PFSK-1 (cell line): ENCODE data around the gene RGP1.

ENCODE experiments used
- FOXP2 ChIP-seq: optimal IDR thresholded peaks from 2 replicates; pipeline ENCODE3; 2011; ENCODE audit warnings: borderline replicate concordance, control low read depth, inconsistent platforms; ENCODE audit not compliant: insufficient read depth; ENCODE audit errors: extremely low read length, extremely low read depth
- POLR2AphosphoS5 ChIP-seq: IDR thresholded peaks from 2 replicates; pipeline ENCODE4 v1.6.1; 2012; ENCODE audit warnings: low read depth, mild to moderate bottlenecking, control low read depth, low read length, moderate library complexity
- SIN3A ChIP-seq: IDR thresholded peaks from 2 replicates; pipeline ENCODE4 v1.6.1; 2012; ENCODE audit warnings: mild to moderate bottlenecking, low read length, moderate library complexity, borderline replicate concordance; ENCODE audit not compliant: insufficient read depth
- TAF1 ChIP-seq: IDR thresholded peaks from 2 replicates; pipeline ENCODE4 v1.6.1; 2012; ENCODE audit warnings: low read length, control low read depth, borderline replicate concordance; ENCODE audit not compliant: insufficient read depth
- TF ChIP-seq, protein P1 (sequence below), 2 experiments: IDR thresholded peaks; 2 replicates each; pipeline versions ENCODE4 v1.6.1 to v1.8.0; 2011 to 2012; ENCODE audit warnings: low read depth in 2 of 2, low read length in 2 of 2, control low read depth in 1 of 2, inconsistent platforms in 1 of 2, mild to moderate bottlenecking in 1 of 2, moderate library complexity in 1 of 2; ENCODE audit not compliant: insufficient read depth in 1 of 2

The RGP1 gene

DNA sequence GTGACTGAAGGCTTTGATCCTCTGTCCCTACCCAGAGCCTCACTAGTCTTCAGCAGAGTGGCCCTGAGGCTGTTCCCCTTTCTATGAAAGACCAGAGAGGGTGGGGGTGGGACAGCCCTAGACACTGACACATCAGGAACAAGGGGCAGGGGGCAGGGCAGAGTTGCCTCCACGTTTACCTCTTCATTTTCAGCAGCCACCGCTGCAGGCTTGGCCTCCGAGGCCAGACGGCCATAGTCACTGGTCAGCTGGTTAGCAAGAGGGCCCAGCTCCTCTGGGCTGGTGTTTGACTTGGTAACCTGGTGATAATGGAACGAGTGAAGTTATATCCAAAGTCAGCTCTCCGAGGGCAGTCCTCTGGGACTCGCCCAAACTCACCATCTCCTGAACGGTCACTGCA is 43.7 kb upstream of the RGP1 start:
- TF ChIP-seq FOXP2: no peak
- TF ChIP-seq SIN3A: no peak
- no peak for TF ChIP-seq POLR2AphosphoS5
- TF ChIP-seq, protein P1, sequence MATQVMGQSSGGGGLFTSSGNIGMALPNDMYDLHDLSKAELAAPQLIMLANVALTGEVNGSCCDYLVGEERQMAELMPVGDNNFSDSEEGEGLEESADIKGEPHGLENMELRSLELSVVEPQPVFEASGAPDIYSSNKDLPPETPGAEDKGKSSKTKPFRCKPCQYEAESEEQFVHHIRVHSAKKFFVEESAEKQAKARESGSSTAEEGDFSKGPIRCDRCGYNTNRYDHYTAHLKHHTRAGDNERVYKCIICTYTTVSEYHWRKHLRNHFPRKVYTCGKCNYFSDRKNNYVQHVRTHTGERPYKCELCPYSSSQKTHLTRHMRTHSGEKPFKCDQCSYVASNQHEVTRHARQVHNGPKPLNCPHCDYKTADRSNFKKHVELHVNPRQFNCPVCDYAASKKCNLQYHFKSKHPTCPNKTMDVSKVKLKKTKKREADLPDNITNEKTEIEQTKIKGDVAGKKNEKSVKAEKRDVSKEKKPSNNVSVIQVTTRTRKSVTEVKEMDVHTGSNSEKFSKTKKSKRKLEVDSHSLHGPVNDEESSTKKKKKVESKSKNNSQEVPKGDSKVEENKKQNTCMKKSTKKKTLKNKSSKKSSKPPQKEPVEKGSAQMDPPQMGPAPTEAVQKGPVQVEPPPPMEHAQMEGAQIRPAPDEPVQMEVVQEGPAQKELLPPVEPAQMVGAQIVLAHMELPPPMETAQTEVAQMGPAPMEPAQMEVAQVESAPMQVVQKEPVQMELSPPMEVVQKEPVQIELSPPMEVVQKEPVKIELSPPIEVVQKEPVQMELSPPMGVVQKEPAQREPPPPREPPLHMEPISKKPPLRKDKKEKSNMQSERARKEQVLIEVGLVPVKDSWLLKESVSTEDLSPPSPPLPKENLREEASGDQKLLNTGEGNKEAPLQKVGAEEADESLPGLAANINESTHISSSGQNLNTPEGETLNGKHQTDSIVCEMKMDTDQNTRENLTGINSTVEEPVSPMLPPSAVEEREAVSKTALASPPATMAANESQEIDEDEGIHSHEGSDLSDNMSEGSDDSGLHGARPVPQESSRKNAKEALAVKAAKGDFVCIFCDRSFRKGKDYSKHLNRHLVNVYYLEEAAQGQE (IDR thresholded peaks at IDR 0.05; ENCODE audit: insufficient read depth in 1 of 2, low read depth in 2 of 2, low read length in 2 of 2): no peak
- TF ChIP-seq TAF1: no peak

DNA sequence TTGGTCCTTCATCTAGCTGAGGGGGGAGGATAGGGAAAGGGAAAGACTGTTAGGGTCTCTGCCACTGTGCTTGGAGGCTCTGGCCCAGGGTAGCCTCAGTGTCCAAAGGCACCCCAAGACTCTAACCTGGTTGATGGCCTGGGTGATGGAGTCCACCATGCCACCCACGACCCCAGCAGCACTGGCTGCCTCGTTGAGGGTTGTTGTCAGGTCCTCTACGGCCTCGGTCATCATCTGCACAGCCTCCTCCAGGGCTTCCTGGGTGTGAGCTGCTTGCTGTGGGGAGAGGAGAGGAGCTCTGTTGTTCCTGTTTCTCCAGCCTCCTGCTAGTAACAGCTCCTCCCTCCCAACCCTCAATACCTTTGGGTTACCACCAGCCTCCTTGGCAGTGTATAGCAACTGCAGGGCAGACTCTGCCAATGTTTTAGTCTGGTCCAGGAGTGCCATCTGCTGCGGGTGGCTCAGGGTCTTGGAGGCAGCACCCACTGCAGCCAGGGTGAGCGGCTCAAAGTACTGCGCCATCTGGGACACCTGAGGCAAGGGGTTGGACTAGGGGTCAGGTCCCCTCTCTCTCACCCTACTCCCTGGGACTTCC is 43.2 kb upstream of the RGP1 start:
- TF ChIP-seq TAF1: no peak
- no peak for TF ChIP-seq SIN3A
- TF ChIP-seq FOXP2: no peak
- no peak for TF ChIP-seq POLR2AphosphoS5
- TF ChIP-seq, protein P1 (IDR thresholded peaks at IDR 0.05; ENCODE audit: insufficient read depth in 1 of 2, low read depth in 2 of 2, low read length in 2 of 2): no peak

DNA sequence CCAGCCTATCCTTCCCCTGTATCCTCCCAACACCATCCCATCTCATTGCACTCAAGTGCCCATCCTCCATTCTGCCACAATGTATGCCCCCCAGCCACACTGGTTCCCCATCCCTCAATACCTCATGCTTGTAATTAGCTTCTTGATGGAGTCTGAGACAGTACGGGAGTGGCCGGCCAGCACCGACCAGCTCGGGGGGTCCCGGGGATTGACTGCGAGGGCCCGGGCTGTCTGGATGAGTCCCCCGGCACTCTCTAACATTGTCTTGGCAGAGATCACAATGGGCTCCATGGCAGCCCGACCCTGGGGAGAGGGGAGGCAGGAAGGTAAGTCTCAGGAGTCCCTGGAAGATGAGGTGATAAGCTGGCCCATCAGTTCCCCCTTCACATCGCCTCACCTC is 42.1 kb upstream of the RGP1 start:
- TF ChIP-seq TAF1 (no peak), POLR2AphosphoS5 (no peak), SIN3A (no peak), FOXP2 (no peak)
- TF ChIP-seq, protein P1 (IDR thresholded peaks at IDR 0.05; ENCODE audit: insufficient read depth in 1 of 2, low read depth in 2 of 2, low read length in 2 of 2): no peak

DNA sequence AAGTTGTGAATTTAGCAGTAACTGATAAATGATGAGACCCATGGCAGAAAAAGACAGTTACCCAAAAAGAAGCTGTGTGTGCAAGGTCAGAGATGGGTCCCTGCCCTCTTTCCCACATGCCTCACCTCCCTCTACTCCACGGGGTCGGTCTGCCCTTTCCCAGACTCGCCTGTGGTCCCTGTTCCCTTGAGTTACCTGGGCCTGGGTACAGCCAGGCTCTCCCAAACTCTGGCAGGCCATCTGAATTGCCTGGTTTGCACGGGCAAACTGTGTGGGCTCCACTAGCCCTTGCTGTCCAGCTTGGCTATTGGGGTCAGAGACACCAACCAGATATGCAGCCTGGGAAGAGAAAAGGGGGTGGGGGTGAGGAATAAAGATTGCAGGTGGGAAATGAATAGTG is 40.9 kb upstream of the RGP1 start:
- no peak for TF ChIP-seq POLR2AphosphoS5
- TF ChIP-seq FOXP2: no peak

DNA sequence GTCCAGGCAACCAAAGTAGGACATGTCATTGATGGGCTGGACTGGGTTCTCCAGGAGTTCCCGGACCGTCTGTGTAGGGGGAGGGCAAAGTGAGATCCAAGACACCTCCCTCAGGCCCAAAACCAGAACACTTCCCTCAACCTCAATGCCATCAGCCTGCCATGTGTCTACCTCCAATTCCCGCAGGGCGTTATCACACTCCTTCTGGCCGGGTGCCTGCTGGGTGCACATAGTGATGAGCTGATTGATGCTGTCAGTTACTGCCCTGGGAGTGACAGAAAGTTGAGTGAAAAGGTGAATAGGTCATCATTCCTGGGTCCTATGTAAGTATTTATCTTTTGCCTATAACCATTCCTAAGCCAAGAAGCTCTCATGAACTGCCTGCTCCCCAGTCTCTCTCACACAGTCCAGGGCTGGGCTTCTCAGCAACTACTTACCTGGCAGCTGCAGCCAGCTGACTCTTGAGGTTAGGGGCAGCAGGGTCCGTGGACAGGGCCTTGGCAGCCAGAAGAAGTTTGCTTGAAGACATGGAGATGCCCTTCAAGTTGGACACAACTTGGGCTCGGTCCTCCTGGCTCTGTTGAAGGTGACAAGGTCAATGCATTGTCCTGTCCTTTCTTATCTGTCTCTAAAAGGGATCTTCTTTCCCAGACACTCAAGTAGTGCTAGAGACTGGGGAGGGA is 38.1 kb upstream of the RGP1 start:
- TF ChIP-seq FOXP2: no peak
- TF ChIP-seq, protein P1 (IDR thresholded peaks at IDR 0.05; ENCODE audit: insufficient read depth in 1 of 2, low read depth in 2 of 2, low read length in 2 of 2): no peak
- TF ChIP-seq SIN3A: no peak
- no peak for TF ChIP-seq TAF1
- no peak for TF ChIP-seq POLR2AphosphoS5
